Activated gamma-delta T cell treated with anti-CD3 and anti-CD28 coated beads, Interleukin-2, amount 50 U/mL, for 16 hours (primary cell): Measurements from ENCODE around the gene ERC2.

Experiments
- DNase-seq: peaks from one replicate; pipeline ENCODE4 v3.0.0-alpha.2; 2020; ENCODE audit warnings: low read depth

The ERC2 gene

GRCh38 chr3:56187051-56187450 is 281.2 kb downstream of the ERC2 start:
- DNase-seq = no peak

- DNase-seq = no peak
Measured at GRCh38 chr3:56185827-56186226, 282.4 kb downstream of the ERC2 start.

- no peak for DNase-seq
Measured at GRCh38 chr3:56183529-56183928, 284.7 kb downstream of the ERC2 start.

DNA sequence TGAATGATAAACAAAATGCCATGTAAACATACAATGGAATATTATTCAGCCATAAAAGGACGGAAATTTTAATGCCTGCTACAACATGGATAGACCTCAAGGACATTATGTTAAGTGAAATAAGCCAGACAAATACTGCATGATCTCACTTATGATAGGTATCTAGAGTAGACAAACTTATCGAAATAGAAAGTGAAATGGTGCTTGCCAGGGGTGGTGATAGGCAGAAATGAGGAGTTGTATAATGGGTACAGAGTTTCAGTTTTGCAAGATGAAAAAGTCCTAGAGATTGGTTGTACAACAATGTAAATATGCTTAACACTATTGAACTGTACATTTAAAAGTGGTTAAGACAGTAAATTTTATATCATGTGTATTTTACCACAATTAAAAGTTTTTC is 287.8 kb downstream of the ERC2 start:
- no peak for DNase-seq

GRCh38 chr3:56173601-56174000 is 294.7 kb downstream of the ERC2 start:
- DNase-seq = no peak

DNA sequence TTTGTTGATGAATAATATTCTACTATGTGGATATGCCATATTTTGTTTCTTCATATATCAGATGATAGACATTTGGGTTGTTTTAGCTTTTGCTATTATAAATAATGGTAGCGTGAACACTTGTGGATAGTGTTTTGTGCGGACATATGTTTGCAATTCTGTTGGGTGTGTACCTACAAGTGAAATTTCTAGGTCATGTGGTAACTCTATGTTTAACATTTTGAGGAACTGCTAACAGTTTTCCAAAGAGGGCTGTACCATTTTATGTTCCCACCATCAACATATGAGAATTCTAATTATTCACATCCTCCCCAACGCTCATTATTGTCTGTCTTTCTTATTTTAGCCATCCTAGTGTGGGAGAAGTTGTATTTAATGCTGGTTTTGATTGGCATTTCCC is 303.8 kb downstream of the ERC2 start:
- no peak for DNase-seq

DNA sequence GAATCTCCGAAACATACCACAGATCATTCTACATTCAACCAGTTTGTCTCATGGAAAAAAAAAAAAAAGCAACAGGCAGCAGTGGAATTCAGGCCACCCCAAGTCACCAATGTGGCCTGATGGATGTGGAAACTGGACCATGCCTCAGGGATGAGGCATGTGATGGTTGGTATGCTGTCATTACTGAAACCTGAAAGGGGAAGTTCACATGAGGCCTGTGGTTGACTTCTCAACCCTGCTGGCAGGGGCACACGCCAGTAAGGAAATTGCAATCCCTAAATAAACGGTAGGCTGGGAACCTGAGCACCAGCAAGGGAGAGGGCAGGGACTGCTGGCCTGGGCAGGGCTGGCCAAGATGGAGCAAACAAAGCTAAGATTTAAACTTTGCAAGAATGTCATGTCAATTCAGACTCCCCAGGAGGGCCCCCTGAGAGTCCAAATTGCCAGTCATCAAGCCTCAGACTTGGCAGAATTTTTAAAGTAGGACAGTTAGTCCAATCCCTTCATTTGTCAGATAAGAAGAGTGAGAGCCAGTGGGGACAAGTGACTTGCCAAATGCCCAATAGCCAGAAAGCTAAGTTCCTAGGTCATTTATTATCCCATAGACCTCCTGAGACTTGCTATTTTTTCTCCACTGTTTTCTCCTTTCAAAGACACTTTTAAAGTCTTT is 310.4 kb downstream of the ERC2 start:
- no peak for DNase-seq

DNA sequence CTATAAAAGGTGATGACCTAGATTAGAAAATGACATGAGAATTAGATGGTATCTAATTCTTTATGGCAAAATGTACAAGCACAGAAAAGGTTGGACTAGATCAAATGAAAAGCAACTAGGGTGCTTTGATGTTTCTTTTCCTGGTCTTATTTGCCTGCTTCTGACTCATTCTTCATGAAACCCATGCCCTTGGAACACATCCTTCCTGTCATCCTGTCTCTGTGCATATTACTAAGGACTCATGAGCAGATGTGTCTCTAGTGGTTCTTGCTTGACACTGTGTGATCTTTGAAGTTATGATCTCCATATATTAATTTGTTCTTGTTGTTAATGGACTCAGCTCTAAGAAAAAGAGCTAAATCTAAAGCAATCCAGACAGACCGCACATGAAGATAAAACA is 314.0 kb downstream of the ERC2 start:
- DNase-seq = no peak

- no peak for DNase-seq
Measured at GRCh38 chr3:56147354-56147753, 320.9 kb downstream of the ERC2 start.

DNA sequence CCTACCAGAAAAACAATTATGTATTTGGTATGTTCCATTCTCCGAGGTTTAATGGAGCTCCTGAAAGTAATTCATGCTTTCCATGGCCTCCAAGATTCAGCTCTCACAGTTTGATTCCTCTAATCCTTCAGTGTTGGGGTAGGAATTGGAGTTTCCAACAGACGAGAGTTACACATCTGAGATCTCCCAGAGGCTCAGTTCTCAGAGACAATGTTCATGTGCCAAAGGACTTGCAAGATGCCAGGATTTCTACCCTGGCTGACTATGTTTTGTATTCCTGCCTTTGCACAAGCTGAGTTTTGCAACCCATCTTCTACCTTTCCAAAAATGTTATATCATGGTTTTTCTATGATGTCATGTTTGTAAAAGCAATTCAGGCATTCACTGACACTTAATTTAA is 322.9 kb downstream of the ERC2 start:
- no peak for DNase-seq

DNA sequence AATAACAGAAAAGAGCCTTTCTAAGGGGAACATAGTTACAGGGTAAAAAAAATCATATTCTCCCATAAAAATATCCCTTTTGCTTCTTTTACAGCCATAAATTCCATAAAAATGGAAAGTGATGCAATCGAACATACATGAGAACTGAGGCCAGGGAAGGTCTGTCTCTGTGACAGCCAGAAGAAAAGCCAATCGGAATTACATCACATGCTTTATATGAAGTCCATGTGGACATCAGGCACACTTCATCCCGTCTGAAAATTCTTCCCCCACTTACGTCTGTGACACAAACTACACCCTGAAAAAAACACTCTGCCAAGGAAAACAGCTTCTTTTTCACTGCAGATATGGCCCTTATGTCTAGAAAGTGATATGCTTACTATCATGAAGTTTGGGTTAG is 323.5 kb downstream of the ERC2 start:
- no peak for DNase-seq

- DNase-seq = no peak
Measured at GRCh38 chr3:56137415-56137814, 330.9 kb downstream of the ERC2 start.

GRCh38 chr3:56136514-56136913 is 331.8 kb downstream of the ERC2 start:
- no peak for DNase-seq

DNA sequence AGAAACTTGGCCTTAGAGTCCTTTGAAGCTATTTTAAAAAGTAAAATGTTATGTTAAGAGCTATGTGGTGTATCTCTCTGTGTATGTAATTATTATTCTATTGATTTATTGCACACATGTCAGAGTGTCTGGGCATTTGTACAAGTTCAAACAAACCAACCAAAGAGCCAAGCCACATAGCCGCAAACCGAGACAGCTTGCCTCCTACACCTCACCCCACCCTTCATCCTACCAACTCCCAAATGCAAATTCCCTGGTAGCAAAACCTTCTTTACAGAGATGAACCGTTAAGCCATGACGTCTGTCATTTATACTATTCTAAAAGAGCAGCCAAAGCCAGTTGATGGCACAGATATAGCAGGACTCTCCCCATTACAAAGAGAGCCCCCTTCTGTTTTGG is 332.3 kb downstream of the ERC2 start:
- no peak for DNase-seq

GRCh38 chr3:56133423-56133822 is 334.8 kb downstream of the ERC2 start:
- no peak for DNase-seq

GRCh38 chr3:56132762-56133161 is 335.5 kb downstream of the ERC2 start:
- no peak for DNase-seq

GRCh38 chr3:56131974-56132590 is 336.2 kb downstream of the ERC2 start:
- DNase-seq = no peak

GRCh38 chr3:56130036-56130435 is 338.2 kb downstream of the ERC2 start:
- no peak for DNase-seq

GRCh38 chr3:56126632-56127031 is 341.6 kb downstream of the ERC2 start:
- DNase-seq = no peak

GRCh38 chr3:56125358-56126005 is 342.8 kb downstream of the ERC2 start:
- DNase-seq = no peak

DNA sequence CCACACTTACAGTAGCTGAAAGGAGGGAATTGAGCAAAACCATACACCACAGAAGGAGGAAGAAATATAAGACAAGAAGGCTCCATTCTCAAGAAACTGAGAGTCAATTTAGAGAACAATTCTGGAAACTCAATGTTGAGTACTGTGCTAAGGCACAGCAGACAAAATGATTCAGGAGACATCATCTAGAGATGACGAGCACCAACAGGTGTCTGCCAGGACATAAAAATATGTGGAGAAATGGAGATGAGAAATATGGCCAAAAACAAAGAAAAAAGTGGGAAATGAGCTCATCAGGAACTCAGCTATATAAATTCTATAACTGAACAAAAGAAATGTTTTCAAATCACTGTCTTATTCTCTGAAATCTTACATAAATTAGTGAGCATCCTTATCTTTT is 343.7 kb downstream of the ERC2 start:
- no peak for DNase-seq

- no peak for DNase-seq
Measured at GRCh38 chr3:56123487-56123886, 344.8 kb downstream of the ERC2 start.

DNA sequence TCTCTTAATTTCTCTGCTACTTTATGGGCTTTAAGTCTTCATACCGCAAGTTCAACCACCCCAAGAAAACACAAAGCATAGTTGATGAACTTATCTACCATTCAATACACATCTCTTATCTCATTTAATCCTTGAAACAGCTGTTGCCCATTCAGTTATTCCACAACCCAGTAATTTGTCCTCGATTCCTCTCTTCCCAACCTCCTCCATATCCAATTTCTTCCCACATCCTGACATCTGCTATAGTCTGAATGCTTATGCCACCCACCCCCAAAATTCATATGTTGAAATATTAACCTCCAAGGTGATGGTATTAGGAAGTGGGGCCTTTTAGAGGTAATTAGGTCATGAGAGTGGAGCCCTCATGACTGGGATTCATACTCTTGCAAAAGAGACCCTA is 345.4 kb downstream of the ERC2 start:
- DNase-seq = no peak

- DNase-seq = no peak
Measured at GRCh38 chr3:56121716-56122115, 346.6 kb downstream of the ERC2 start.
